ENCODE results near the gene ATOH8.

ATOH8 gene

DNA sequence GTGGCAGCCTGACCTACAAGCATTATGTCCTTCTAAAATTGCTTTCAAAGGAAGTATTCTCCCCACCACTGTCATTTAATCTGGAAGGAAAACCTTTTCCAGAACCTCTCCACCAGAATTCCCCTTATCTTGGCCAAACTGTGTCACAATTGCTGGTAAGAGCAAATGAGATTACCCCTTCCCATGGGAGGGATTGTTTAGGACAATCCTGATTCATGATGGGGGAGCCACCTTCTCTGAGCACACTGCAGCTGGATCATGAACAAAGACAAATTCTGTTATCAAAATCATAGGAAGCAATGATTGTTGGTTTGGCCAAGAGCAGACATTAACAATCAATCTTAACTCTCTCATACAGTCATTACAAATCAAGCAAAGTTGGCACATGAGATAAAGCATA, 18.1 kb upstream of the ATOH8 start:
- no peak for DNase-seq (ENCODE audit: low read depth)
- no peak overlapping the region for H3K4me3 ChIP-seq (ENCODE audit: low read length)
- TF ChIP-seq, protein P1, sequence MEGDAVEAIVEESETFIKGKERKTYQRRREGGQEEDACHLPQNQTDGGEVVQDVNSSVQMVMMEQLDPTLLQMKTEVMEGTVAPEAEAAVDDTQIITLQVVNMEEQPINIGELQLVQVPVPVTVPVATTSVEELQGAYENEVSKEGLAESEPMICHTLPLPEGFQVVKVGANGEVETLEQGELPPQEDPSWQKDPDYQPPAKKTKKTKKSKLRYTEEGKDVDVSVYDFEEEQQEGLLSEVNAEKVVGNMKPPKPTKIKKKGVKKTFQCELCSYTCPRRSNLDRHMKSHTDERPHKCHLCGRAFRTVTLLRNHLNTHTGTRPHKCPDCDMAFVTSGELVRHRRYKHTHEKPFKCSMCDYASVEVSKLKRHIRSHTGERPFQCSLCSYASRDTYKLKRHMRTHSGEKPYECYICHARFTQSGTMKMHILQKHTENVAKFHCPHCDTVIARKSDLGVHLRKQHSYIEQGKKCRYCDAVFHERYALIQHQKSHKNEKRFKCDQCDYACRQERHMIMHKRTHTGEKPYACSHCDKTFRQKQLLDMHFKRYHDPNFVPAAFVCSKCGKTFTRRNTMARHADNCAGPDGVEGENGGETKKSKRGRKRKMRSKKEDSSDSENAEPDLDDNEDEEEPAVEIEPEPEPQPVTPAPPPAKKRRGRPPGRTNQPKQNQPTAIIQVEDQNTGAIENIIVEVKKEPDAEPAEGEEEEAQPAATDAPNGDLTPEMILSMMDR (conservative IDR thresholded peaks at IDR 0.05; ENCODE audit: low read depth, low read length) = no peak

DNA sequence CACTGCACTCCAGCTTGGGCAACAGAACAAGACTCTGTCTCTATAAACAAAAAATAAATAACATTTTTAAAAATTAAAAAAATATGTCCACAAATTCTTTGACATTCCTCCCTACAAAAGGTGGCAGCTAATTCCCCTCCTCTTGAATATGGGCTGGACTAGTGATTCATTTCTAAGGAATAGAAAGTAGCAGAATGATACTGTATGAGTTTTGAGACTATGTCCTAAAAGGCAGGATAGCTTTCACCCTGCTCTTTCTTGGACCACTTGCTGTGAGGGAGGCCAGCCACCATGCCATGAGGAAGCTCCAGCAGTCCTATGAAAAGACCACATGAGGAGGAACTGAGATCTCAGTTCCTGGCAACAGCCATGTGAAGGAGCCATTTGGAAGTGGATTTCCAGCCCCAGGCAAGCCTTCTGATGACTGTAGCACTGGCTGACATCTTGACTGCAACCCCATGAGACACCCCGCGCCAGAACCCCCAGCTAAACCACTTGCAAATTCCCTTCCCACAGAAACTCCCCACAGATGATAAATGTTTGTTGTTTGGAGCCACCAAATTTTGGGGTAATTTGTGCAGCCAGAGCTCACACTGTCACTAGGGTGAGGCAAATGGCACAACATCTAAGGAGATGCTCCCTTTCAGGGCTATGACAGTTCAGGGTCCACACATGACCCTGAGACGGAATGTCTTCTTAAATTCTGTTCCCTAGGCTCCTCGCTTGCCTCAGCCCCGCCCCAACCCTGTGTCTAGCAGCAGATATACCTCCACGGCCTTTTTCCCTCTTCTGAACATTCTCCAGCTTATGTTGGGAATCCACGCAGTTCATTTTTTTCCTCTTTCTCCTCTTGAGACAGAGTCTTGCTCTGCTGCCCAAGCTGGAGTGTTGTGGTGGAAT, 17.1 kb upstream of the ATOH8 start:
- TF ChIP-seq, protein P1 (conservative IDR thresholded peaks at IDR 0.05; ENCODE audit: low read depth, low read length) = no peak
- no peak for DNase-seq (ENCODE audit: low read depth)
- H3K4me3 ChIP-seq (ENCODE audit: low read length) = no peak overlapping the region

DNA sequence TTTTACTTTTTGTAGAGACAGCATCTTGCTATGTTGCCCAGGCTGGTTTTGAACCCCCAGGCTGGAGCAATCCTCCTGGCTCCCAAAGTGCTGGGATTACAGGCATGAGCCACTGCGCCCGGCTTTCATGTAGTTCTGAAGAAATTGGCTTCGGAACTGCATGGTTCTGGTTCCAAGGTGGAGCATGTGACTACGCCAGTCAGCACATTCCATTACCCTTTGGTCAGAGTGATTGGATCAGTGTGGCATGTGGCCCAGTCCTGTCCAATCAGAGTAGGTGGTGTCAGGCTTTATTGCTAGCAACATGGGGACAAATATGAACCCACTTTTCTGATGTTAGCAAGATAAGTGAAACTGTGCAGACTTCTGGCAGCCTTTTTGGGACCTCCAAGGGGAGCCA, 16.3 kb upstream of the ATOH8 start:
- peak; percentile 52 for DNase-seq (ENCODE audit: low read depth)
- H3K4me3 ChIP-seq (ENCODE audit: low read length) = no peak overlapping the region
- TF ChIP-seq, protein P1 (conservative IDR thresholded peaks at IDR 0.05; ENCODE audit: low read depth, low read length) = no peak

DNA sequence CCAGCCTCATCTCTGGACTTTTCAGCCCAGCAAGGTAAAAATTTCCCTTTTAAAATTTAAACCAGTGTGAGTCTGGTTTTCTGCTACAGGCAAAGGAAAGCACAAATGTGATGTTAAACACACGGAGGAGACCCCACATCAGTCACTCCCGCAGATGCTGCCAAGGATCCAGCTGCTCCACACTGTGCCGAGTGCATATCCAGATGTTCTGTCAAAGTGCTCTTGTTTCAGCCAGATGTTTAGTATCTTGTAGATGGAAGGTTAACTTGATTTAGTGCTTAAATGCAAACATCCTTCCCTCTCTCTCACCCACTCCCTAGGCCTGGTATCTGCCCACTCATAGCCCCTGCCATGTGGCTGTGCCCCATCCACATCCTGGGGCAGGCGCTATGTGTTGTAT, 15.8 kb upstream of the ATOH8 start:
- DNase-seq (ENCODE audit: low read depth) = no peak
- TF ChIP-seq, protein P1 (conservative IDR thresholded peaks at IDR 0.05; ENCODE audit: low read depth, low read length) = no peak
- no peak overlapping the region for H3K4me3 ChIP-seq (ENCODE audit: low read length)

DNA sequence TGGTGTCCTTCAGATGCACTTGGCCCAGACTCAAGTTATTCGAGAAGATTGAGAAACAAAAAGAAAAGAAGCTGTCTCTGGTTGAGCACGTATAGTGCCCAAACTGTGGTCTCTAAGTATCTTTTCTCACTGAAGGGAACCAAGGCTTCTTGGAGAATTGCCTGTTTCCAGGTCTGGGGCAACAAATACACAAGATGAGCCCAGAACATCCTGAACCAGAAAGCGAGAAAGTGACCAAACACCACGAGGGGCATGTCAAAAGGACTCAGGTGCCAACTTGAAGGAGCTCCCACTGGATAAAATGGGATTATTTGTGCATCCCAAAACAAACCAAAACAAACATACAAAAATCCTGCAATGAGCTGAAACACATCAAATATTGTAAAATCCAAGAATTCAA, 13.6 kb upstream of the ATOH8 start:
- TF ChIP-seq, protein P1 (conservative IDR thresholded peaks at IDR 0.05; ENCODE audit: low read depth, low read length) = no peak
- DNase-seq (ENCODE audit: low read depth) = no peak
- no peak overlapping the region for H3K4me3 ChIP-seq (ENCODE audit: low read length)

DNA sequence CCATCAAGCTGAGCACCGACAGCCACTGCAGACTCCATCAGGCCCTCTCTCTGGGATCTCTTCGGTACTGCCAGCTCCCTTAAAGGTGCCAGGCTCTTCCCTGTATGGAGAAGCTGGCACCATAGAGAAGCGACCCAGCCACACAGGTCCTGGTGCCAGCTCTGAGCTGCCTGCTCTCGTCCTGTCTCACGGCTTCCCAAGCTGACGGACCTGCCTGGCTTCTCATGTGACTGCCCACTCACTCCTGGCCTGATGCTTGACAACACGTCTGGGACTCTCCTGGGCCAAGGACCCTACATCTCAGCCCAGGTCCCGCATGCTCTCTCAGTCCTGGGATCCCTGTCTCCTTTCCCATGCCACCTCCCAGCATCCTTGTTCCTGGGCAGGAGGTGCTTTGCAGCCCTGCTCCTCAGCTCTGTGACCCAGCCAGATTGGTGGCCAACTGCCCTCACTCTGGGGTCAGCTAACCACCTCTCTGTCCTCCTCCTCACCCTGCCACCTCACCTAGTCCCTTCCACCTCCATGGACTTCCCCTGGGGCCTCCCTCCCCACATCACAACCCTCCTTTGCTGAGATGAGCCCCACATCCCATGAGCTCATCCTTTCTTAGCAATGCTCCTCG, 12.5 kb upstream of the ATOH8 start:
- no peak for DNase-seq (ENCODE audit: low read depth)
- TF ChIP-seq, protein P1 (conservative IDR thresholded peaks at IDR 0.05; ENCODE audit: low read depth, low read length) = no peak
- H3K4me3 ChIP-seq (ENCODE audit: low read length) = no peak overlapping the region
